Stimulated activated naive CD8-positive, alpha-beta T cell treated with anti-CD3 and anti-CD28 coated beads, Interleukin-15, Interleukin-2, amounts not matched to agents 100 U/mL and 50 U/mL, for 24 hours (primary cell): ENCODE measurements around the gene ADGRG6.

Experiments
- ATAC-seq: fragments of 150-1000 bp; cut with Tn5 transposase; one replicate; pipeline ENCODE4 v1.10.0; 2021
- DNase-seq: peaks from one replicate; pipeline ENCODE4 v3.0.0; 2021

Gene ADGRG6

DNA sequence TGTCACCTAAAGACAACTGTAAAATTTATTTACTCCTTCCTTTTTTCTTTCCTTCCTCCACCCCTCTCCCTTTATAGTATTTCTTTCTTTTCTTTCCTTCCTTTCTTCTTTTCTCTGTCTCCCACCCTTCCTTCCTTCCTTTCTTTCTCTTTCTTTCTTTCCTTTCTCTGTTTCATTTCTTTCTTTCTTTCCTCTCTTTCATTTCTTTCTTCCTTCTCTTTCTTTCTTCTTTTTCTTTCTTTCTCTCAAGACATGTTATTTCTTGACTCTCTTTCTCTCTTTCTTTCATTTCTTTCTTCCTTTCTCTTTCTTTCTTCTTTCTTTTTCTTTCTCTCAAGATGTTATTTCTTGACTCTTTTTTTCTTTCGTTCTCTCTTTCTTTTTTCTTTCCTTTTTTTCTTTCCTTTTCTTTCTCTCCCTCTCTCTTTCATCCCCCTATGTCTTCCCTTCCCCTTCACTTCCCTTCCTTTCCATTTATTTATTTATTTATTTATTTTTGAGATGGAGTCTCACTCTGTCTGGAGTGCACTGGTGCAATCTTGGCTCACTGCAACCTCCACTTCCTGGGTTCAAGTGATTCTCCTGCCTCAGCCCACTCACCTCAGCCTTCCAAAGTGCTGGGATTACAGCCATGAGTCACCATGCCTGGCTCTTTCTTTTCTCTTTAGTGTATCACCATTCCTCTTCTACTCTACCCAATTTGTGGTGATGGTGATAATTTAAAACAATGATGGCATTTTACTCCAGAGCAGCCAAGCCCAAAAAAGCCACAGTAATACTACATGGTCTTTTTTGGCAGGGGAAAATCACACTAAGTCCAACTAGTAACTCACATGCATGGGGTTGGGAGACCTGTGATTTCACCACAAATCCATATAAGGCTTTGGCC lies 188.2 kb downstream of the ADGRG6 start:
- ATAC-seq = no peak
- DNase-seq = no peak
